Measurements from ENCODE around the gene GATAD2A.

- TF ChIP-seq CTCF (conservative IDR thresholded peaks at IDR 0.05; ENCODE audit: low read length) (no peak), EZH2phosphoT487 (IDR thresholded peaks at IDR 0.05; ENCODE audit: borderline replicate concordance) (no peak)
These were observed 123.4 kb downstream of the GATAD2A start, which contains the start of gene YJEFN3 for GRCh38 chr19:19528721-19529490.

All from Loucy (cell line).